ENCODE results near the gene TBC1D20. TPM values are rescaled to one million over a fixed set of nuclear protein-coding genes. Genes with fewer than 3 reads are reported as not detected.

Gene TBC1D20
- total and polyA plus RNA-seq, 2 donors (not counting 3 experiments of a cell fraction or from before 2014, with no cell fraction given): 34.3 to 36.1 TPM

DNA sequence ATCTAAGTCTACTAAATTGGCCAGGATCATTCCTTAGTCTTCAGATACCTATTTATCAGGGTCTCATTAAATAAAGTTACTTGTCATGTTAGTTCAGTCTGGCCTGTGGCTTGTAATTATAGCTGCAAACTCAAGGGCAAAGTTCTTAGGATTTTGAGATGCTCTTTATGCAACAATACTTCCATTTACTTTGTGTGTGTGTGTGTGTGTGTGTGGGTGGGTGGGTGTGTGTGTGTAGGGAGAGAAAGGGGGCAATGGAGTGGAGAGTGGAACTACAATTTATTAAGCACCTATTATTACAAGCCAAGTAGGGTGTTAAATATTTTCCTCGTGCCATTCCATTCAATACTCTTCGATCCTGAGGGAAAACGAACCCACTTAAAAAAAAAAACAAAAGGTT is 17.7 kb upstream of the TBC1D20 start:
- Histone ChIP-seq H3K27me3 (ENCODE audit: control insufficient read depth in 2 of 2, insufficient read depth in 2 of 2, low read length in 2 of 2) (no peaks in the 10 kb centered on the region), H2AFZ (ENCODE audit: low read depth, low read length) (no peak overlapping the region), H3K36me3 (ENCODE audit: control insufficient read depth in 2 of 2, extremely low read depth in 1 of 2, insufficient read depth in 2 of 2, low read length in 2 of 2) (peaks cover 10 to 18% of the 10 kb centered on the region in 2 experiments), H3K9ac (replicated peaks; ENCODE audit: extremely low read depth, insufficient read depth, low read length) (no peak overlapping the region), H3K27ac (ENCODE audit: insufficient read depth, low read depth, low read length) (no peak overlapping the region), H3K4me2 (ENCODE audit: insufficient read depth, low read length) (no peak overlapping the region), H3K9me1 (replicated peaks; ENCODE audit: control insufficient read depth, extremely low read depth, insufficient read depth, low read length) (no peaks in the 10 kb centered on the region), H3K79me2 (ENCODE audit: control insufficient read depth, insufficient read depth, low read length) (no peaks in the 10 kb centered on the region), H3K9me3 (replicated peaks; ENCODE audit: control insufficient read depth, insufficient read depth, low read length) (no peaks in the 10 kb centered on the region), H4K20me1 (replicated peaks; ENCODE audit: control insufficient read depth, extremely low read depth, insufficient read depth, low read length) (peaks cover 5% of the 10 kb centered on the region), H3K4me3 (replicated peaks in 1 of 3; ENCODE audit: insufficient read depth in 1 of 3, low read depth in 1 of 3, low read length in 3 of 3) (no peak overlapping the region), H3K4me1 (ENCODE audit: control insufficient read depth, extremely low read depth, insufficient read depth, low read length) (peaks cover 7% of the 10 kb centered on the region)
- POLR2A ChIA-PET: no interaction called here
- CTCF ChIA-PET: interaction anchor here (0.7 to 2.8 kb wide), 11 partner anchors 9 to 259 kb away, joined by 3 to 29 read pairs (median 3); no protein-coding TSS in a partner anchor
- TF ChIP-seq FOS (IDR thresholded peaks at IDR 0.05; ENCODE audit: borderline replicate concordance, insufficient read depth, low read length) (no peak), MYC (IDR thresholded peaks at IDR 0.05; ENCODE audit: low read depth, low read length) (no peak), POLR2A (IDR thresholded peaks at IDR 0.05; ENCODE audit: low read depth, low read length) (no peak)
- TF ChIP-seq, protein P1, sequence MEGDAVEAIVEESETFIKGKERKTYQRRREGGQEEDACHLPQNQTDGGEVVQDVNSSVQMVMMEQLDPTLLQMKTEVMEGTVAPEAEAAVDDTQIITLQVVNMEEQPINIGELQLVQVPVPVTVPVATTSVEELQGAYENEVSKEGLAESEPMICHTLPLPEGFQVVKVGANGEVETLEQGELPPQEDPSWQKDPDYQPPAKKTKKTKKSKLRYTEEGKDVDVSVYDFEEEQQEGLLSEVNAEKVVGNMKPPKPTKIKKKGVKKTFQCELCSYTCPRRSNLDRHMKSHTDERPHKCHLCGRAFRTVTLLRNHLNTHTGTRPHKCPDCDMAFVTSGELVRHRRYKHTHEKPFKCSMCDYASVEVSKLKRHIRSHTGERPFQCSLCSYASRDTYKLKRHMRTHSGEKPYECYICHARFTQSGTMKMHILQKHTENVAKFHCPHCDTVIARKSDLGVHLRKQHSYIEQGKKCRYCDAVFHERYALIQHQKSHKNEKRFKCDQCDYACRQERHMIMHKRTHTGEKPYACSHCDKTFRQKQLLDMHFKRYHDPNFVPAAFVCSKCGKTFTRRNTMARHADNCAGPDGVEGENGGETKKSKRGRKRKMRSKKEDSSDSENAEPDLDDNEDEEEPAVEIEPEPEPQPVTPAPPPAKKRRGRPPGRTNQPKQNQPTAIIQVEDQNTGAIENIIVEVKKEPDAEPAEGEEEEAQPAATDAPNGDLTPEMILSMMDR (IDR thresholded peaks at IDR 0.05; ENCODE audit: extremely low read depth in 1 of 2, insufficient read depth in 1 of 2, low read depth in 1 of 2, low read length in 2 of 2): no peak
- TF ChIP-seq, protein P2, sequence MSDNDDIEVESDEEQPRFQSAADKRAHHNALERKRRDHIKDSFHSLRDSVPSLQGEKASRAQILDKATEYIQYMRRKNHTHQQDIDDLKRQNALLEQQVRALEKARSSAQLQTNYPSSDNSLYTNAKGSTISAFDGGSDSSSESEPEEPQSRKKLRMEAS (IDR thresholded peaks at IDR 0.05; ENCODE audit: insufficient read depth, insufficient read length): no peak
- BruUV-seq (replicated peaks): no TSS peak
- dilution Hi-C loops (cut with MboI; ENCODE audit: extremely low pct_ligation_motif_present, low sequenced_read_pairs): no loop called here
- DNase-seq (ENCODE audit: low read depth, low spot score) (no peak), FAIRE-seq (no peak)
- intact Hi-C loops (cut with micrococcal nuclease): no loop called here

DNA sequence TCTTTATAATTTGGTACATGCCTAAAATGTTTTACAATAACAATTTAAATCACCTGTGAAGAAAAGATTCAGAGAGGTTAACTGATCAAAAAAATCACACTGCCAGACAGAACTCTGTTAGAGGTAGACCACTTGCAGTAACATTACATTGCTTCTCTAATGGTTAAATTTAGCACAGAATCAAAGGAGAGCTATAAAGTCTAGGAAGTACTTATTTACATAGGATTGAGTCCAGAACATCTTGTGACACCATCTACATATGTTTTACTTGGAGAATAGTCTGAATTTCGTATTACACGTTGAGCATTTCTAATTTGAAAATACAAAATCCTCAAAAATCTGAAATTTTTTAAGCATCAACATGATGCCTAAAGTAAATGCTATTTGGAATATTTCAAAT is 17.2 kb upstream of the TBC1D20 start:
- Histone ChIP-seq H4K20me1 (replicated peaks; ENCODE audit: control insufficient read depth, extremely low read depth, insufficient read depth, low read length) (peaks cover 5% of the 10 kb centered on the region), H3K4me2 (ENCODE audit: insufficient read depth, low read length) (peak overlapping the region; percentile 19), H3K36me3 (ENCODE audit: control insufficient read depth in 2 of 2, extremely low read depth in 1 of 2, insufficient read depth in 2 of 2, low read length in 2 of 2) (peaks cover 10 to 18% of the 10 kb centered on the region in 2 experiments), H3K27me3 (ENCODE audit: control insufficient read depth in 2 of 2, insufficient read depth in 2 of 2, low read length in 2 of 2) (no peaks in the 10 kb centered on the region), H3K9me3 (replicated peaks; ENCODE audit: control insufficient read depth, insufficient read depth, low read length) (no peaks in the 10 kb centered on the region), H3K79me2 (ENCODE audit: control insufficient read depth, insufficient read depth, low read length) (no peaks in the 10 kb centered on the region), H3K4me1 (ENCODE audit: control insufficient read depth, extremely low read depth, insufficient read depth, low read length) (peaks cover 7% of the 10 kb centered on the region), H3K9ac (replicated peaks; ENCODE audit: extremely low read depth, insufficient read depth, low read length) (no peak overlapping the region), H3K27ac (ENCODE audit: insufficient read depth, low read depth, low read length) (no peak overlapping the region), H3K9me1 (replicated peaks; ENCODE audit: control insufficient read depth, extremely low read depth, insufficient read depth, low read length) (no peaks in the 10 kb centered on the region), H3K4me3 (replicated peaks in 1 of 3; ENCODE audit: insufficient read depth in 1 of 3, low read depth in 1 of 3, low read length in 3 of 3) (no peak overlapping the region), H2AFZ (ENCODE audit: low read depth, low read length) (no peak overlapping the region)
- BruUV-seq (replicated peaks): no TSS peak
- ChIA-PET CTCF (interaction anchor here (0.6 to 2.8 kb wide), 12 partner anchors 9 to 260 kb away, joined by 3 to 29 read pairs (median 4); no protein-coding TSS in a partner anchor), POLR2A (no interaction called here)
- dilution Hi-C loops (cut with MboI; ENCODE audit: extremely low pct_ligation_motif_present, low sequenced_read_pairs) (no loop called here), intact Hi-C loops (cut with micrococcal nuclease) (loop anchor here (1.0 kb wide), 3 partner anchors 17 to 125 kb away; partner anchors contain the start of gene TBC1D20)
- no peak for TF ChIP-seq EZH2 (IDR thresholded peaks at IDR 0.05; ENCODE audit: borderline replicate concordance, low read depth, low read length, severe bottlenecking)
- TF ChIP-seq POLR2AphosphoS5 (IDR thresholded peaks at IDR 0.05; ENCODE audit: insufficient read depth, low read depth, low read length): no peak
- no peak for TF ChIP-seq JUN (IDR thresholded peaks at IDR 0.05; ENCODE audit: borderline replicate concordance, insufficient read depth, insufficient read length, low read depth)
- TF ChIP-seq FOS (IDR thresholded peaks at IDR 0.05; ENCODE audit: borderline replicate concordance, insufficient read depth, low read length): no peak
- TF ChIP-seq POLR2A (IDR thresholded peaks at IDR 0.05; ENCODE audit: low read depth, low read length): no peak
- no peak for TF ChIP-seq GATA2 (IDR thresholded peaks at IDR 0.05; ENCODE audit: insufficient read depth, insufficient read length, low read depth, low read length)
- TF ChIP-seq MYC (IDR thresholded peaks at IDR 0.05; ENCODE audit: low read depth, low read length): no peak
- TF ChIP-seq, protein P2 (IDR thresholded peaks at IDR 0.05; ENCODE audit: insufficient read depth, insufficient read length): no peak
- TF ChIP-seq, protein P1 (IDR thresholded peaks at IDR 0.05; ENCODE audit: extremely low read depth in 1 of 2, insufficient read depth in 1 of 2, low read depth in 1 of 2, low read length in 2 of 2): no peak
- FAIRE-seq: peak; percentile 73
- DNase-seq (ENCODE audit: low read depth, low spot score): peak; percentile 30
